Measurements from ENCODE around the gene JAM3.
"Not testable (repeated sequence)": the region's sequence is repeated elsewhere in the genome, so short reads cannot be mapped to it uniquely, and the experiment has no call there.

Gene JAM3

GRCh38 chr11:134063991-134064747, 4.7 kb upstream of the JAM3 start:
- DNase-seq = no peak

- DNase-seq = no peak
Measured at GRCh38 chr11:134065381-134065780, 3.5 kb upstream of the JAM3 start.

- no peak for DNase-seq
Measured at GRCh38 chr11:134066943-134067885, 1.7 kb upstream of the JAM3 start.

GRCh38 chr11:134069426-134070341, 812 bp downstream of the JAM3 start:
- DNase-seq = no peak

GRCh38 chr11:134070342-134070845, 1.5 kb downstream of the JAM3 start:
- no peak for DNase-seq

GRCh38 chr11:134071306-134071705, 2.4 kb downstream of the JAM3 start:
- DNase-seq = no peak

GRCh38 chr11:134071766-134072402, 3.0 kb downstream of the JAM3 start:
- no peak for DNase-seq

- DNase-seq = no peak
Measured at GRCh38 chr11:134072844-134073243, 4.0 kb downstream of the JAM3 start.

- no peak for DNase-seq
Measured at GRCh38 chr11:134074346-134074745, 5.5 kb downstream of the JAM3 start.

GRCh38 chr11:134074766-134075165, 5.9 kb downstream of the JAM3 start:
- DNase-seq = no peak

- no peak for DNase-seq
Measured at GRCh38 chr11:134079317-134079716, 10.4 kb downstream of the JAM3 start.

GRCh38 chr11:134081258-134081657, 12.4 kb downstream of the JAM3 start:
- DNase-seq = not testable (repeated sequence)

- no peak for DNase-seq
Measured at GRCh38 chr11:134082990-134083389, 14.1 kb downstream of the JAM3 start.

- no peak for DNase-seq
Measured at GRCh38 chr11:134086376-134086775, 17.5 kb downstream of the JAM3 start.

GRCh38 chr11:134092006-134092405, 23.1 kb downstream of the JAM3 start:
- not testable (repeated sequence) for DNase-seq

GRCh38 chr11:134097166-134097565, 28.3 kb downstream of the JAM3 start:
- DNase-seq = no peak

- DNase-seq = peak in 1 of 2 donors; percentile 5
Measured at GRCh38 chr11:134098566-134099184, 29.8 kb downstream of the JAM3 start.

GRCh38 chr11:134100171-134100570, 31.3 kb downstream of the JAM3 start:
- DNase-seq = no peak

- no peak for DNase-seq
Measured at GRCh38 chr11:134101282-134101681, 32.4 kb downstream of the JAM3 start.

GRCh38 chr11:134110252-134110815, 41.5 kb downstream of the JAM3 start:
- no peak for DNase-seq

GRCh38 chr11:134113787-134114186, 44.9 kb downstream of the JAM3 start:
- DNase-seq = not testable (repeated sequence)
